GM18517 (cell line): Measurements from ENCODE around the gene NXN.
"Not testable (repeated sequence)": the region's sequence is repeated elsewhere in the genome, so short reads cannot be mapped to it uniquely, and the experiment has no call there.

Experiments used
- ATAC-seq: cut with Tn5 transposase; IDR thresholded peaks from one replicate; pipeline ENCODE4 v1.9.1; 2021; ENCODE audit warnings: mild to moderate bottlenecking, moderate library complexity; ENCODE audit not compliant: unreplicated experiment

NXN gene

DNA sequence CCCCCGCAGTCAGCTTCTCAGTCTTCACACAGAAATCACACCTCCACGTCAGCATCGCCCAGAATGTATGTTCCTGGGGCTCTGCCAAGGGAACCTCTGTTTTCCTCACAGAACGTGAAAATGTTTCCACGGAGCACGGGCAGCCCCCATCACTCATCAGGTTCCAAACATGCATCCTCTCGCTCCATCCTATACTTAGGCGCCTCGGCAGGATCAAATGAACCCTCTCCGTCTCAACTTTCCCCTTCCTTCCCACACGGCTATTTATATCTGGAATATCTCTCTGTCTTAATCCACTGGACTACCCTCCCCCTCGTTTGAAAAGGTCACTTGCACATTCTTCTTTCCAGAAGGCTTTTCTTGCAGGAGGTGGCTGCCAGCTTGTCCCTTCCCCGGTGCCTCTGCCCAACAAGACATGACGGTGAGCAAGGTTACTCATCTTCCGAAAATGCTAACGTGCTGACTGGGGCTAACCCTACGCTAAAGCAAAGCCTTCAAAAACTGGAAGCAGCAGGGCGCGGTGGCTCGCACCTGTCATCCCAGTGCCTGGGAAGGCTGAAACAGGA is 21.6 kb downstream of the NXN start:
- no peak for ATAC-seq

DNA sequence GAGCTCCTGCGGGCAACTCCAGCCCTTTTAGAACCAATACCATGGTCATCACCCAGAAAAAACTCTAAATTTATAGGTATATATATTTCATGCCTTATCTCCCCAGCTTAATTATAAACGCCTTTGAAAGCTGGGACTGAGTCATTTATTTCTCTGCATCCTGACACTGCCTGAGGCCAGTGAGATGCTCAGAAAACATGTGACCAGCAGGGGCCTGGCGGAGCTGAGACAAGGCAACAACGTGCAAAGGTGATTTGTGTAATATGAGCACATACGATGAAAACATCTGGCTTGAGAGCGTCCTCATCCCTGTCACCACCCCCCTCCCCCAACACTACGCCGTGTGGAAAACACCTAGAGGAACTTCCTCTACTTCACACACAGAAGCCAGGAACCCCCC is 22.7 kb downstream of the NXN start:
- no peak for ATAC-seq

DNA sequence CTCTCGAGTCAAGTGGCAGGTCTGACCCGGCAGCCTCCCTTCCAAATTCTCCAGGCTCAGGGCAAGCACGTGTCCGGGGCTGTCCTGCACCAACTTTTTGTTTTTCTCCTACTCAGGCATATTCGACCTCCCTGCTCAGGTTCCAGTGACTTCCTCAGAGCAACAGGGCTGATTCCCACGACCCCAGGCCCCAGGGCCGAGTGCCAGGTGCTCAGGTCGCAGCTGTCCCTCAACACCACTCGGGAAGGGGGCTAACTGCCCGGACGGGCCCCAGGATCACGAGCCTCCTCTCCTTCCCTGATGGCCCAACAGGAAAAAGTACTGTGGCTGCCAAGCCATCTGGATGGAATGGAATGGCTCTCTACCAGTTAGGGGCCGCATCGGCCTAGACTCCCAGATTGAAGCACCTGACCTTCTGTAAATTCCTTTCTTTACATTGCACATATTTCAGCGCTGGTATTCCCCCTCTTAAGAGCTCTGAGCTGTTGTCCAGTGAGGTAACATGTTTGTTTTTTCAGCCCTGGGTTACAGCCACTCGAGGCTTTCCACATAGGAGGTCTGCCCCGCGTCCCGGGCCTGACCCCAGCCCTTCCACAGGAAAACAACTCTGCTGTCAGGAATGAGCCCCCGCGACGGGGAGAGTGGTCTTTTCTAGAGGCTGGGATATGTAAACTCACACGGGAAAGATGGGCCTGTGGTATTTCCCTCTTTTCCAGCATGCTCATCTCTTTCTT is 25.0 kb downstream of the NXN start:
- no peak for ATAC-seq

DNA sequence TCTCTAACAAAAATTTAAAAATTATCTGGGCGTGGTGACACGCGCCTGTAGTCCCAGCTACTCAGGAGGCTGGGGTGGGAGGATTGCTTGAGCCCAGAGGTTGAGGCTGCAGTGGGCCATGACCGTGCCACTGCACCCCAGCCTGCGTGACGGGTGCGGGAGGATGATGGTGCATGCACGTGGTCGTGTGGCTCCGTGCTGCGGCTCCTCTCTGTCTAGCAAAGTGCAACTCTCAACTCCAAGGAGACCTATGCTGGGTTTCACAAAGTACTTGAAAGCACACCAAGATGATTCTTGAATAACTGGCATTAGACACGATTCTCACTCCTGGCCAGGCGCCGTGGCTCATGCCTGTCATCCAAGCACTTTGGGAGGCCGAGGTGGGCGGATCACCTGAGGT is 25.8 kb downstream of the NXN start:
- ATAC-seq = no peak

DNA sequence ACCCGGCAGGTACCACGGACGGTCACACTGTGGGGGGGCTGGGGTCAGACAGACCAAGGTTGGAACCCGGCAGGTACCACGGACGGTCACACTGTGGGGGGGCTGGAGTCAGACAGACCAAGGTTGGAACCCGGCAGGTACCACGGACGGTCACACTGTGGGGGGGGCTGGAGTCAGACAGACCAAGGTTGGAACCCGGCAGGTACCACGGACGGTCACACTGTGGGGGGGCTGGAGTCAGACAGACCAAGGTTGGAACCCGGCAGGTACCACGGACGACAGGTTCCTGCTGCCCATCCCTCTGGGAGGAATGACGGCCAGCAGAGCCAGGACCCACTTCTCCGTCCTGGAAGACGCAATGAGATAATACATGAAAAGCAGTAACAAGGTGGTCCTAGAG is 27.0 kb downstream of the NXN start:
- not testable (repeated sequence) for ATAC-seq

DNA sequence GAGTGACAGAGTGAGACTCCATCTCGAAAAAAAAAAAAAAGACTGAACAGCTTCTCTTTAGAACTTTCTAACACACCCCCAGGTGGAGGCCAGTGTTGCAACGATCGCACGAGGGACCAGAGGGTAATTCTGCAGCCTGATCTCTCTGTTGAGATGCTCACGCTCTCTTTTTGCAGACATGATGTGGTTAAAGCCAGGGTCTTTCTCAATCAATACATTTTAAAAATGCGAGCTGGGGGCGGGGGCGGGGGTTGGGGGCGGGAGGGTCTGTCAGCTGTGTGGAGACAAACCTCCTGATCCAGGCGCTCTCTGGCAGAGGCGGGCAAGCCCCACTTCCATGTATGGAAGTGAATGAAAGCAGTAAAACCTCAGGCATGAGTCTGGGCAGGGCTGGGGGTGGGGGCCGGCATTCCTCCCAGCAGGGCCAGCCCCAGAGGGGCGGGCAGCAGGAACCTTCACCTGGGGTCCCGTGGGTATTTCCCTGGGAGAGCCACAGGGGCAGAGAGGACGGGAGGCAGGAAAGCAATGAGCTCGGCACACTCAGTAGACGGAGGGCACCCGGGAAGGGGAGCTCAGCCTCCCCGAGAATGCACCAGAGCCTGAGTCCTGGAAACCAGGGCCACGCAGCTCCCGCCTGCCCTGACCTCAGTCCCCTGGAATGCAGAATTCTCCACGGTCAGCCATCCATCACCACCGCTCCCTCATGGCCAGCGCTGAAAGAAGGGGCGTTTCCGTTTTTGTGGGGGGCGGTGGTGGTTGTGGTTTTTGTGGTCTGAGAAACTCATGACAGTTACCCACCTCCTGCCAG is 28.0 kb downstream of the NXN start:
- ATAC-seq = no peak

DNA sequence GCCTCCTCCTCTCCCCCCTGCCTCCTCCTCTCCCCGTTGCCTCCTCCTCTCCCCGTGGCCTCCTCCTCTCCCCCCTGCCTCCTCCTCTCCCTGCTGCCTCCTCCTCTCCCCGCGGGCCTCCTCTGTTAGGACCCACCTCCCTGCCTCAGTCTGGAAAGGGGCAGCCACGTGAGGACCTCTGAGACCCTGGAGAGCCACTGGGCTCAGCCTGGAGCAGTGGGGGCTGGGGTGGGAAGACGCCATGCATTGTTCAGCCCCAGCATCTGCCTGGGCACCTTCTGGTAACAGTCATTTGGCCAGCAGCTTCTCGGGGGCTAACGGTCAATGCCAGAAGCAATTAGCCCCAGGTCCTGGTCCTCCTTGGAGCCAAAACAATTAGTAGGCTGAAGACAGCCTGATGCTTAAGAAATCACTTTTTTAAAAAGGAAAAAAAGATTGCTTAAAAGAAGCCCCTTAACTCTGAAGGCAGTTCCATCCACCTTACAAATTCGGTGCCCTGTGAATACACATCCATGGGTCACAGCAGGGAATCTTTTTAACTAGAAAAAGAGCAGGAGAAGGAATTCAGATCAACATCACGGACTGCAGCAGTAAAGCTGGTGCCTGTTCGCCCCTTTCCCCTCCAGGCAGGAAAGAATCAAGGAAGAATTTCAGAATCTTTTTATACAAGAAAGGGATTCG is 29.8 kb downstream of the NXN start:
- ATAC-seq = no peak

DNA sequence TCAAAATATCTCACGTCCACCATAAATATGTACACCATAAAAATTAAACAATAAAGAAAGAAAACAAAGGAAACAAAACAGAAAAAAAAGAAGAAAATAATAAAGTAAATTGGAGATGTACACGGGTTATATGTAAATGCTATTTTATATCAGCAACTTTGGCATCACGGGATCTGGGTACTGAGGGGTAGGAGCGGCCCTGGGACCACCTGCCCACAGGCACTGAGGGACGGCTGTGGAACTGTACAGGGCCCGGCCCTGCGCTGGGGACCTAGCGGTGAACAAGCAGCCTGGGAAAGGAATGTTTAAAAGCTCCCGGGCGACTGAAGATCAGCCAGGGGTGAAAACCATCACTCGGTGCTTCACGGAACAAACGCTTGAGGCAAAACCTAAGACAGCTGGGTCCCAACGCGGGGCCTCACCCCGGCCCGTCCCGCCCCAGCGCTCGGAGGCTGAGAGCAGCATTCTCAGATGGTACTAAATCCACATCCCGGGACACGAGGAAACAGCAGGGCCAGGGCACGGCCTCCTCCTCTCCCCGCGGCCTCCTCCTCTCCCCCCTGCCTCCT is 31.2 kb downstream of the NXN start:
- ATAC-seq = no peak

DNA sequence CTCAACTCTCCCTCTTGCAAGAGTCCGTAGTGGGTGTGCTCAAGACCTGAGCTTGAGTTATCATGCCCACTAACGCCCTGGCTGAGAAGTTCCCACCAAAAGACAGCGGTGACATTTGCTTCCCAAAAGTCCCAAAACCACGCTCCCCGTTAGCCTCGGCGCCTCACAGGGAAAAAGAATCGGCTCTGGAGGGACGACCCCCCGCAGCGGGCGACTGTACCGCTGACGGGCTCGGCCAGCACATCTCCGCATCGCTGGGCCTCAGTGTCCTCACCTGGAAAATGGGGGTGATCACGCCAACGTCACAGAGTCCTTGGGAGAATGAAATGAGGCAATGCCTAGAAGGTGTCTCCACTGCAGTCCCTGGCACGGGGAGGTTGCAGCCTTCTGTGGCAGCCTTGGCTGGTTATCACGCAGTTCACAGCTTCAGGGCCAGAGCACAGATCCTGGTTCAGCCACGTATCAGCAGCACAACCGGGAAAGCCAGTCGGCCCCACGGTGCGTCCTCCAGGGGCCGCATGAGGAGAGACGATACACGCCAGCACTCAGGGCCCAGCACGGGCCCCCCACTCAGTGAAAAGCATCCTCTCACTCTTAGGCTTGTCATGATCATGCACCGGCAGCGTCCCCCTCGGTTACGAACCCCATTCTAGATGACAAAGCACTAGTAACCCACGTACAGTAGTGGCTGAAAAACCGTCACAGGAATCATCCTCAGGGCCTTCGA is 32.9 kb downstream of the NXN start:
- ATAC-seq = no peak

DNA sequence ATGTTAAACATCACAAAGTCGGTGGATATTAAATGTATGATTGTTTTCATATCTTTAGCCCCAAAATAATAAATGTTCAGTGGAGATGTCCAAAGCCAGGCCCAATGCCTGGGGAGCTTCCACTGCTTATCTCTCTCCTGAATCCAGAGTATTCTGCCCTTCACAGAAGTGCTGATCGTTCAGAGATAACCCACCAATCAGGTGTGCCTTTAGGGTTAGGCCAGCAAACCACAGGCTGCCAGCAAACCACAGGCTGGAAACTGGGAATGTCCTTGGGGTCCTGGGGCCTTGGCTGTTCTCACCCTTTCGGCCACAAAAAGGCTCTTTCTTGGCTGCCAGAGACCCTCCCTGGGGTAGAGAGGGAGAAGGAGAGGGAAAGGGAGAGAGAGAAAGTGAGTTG is 33.9 kb downstream of the NXN start:
- no peak for ATAC-seq

DNA sequence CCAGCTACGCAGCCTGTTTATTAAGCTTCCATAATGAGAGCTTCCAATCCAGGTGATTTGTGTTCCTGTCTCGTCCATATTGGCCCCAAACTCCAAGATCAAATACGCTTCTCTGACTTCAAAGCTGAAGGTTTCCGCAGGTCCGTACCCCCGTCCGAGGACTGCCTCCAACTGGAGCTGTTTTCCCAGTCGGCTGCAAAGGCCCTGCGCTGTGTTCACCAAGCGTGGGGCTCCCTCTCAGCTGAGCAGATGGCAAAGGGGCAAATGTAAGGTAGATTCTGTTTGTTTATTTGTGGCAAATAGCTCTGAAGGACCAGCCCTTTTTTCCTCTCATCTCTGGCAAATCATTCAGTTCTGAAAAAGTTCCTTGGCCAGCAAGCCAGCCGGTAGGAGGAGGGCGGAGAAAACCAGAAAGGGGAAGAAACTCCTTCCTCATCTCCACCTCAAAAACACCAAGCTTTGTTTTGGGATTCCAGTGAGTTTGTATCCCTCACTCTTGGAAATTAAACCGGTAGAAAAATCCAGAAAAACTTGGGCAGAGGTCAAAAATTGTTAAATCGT is 35.2 kb downstream of the NXN start:
- no peak for ATAC-seq

DNA sequence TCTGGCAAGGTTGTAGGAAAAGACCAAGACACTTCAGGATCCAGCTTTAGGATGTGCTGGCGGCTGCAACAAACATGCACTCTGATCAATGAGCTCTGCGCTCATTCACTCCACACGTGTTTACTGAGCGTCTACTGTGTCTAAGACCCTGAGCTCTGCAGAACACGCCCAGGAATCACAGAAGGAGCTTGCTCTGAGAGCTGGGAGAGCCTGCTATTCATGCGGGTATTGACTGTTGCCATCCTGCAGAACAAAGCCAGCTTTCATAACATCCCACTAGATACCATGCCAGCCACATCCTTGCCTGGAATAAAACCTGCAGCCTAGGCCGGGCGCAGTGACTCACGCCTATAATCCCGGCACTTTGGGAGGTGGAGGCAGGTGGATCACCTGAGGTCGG is 44.1 kb downstream of the NXN start:
- no peak for ATAC-seq

DNA sequence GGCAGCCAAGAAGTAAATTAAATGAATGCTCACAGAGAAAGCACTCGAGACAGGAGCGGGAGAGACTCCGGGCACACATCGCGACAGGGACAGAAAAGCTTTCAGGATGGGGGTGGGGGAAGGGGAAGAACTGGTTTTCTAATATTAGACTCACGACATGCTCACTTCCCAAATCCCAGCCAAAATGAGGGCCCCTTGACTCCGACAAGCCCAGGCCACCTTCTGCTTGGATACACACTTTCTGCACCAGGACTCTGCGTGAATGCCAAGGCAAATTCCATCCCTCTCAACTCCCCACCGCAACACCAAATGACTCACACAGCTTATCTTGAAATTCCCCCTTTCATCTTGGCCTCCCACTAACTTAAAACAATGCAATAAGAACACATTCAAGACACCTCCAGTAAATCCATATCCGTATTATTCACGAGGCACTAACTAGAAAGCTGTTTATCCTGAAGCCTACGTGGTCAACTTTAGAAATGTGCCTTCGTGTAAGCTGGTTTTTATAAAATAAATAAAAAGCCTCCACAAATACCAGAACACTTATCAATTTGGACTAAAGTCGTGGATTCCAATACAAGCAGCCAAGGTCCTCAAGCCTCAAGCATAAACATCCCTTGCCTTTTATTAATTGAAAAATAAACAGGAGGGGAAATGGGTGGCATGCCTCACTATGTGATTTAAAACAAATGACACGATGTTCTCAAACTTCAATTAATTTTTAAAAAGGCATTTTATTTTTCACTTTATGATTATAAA is 46.1 kb downstream of the NXN start:
- no peak for ATAC-seq

DNA sequence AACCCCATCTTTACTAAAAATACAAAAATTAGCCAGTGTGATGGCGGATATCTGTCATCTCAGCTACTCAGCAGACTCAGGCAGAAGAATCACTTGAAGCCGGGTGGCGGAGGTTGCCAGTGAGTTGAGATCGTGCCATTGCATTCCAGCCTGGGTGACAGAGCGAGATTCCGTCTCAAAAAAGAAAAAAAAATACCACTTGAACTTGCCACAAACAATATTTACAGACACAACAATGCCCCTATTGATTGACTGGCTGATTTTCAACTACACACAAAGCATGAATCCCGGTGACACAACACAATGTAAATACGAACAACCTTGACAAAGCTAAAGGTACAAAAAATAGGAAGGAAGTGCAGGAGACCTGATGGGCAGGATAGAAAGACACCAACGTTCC is 49.3 kb downstream of the NXN start:
- ATAC-seq = no peak

DNA sequence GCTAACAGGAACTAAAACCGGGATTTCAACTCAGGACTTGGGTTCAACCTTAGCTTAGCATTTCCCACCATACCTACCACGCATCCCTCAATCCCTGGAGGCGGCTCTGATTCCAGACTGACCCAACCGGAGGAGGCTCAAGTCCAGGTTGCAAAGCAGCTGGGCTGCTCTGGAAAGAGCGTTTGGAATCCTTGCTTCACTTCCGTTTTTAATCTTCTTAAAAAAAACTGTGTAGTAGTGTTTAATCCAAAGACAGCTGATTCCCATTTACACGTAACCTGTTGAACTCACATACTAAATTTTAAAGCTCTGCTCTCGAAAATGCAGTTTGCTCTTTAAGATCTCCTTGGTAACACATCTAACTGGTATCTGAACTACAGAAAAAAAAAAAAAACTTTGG is 50.0 kb downstream of the NXN start:
- no peak for ATAC-seq

DNA sequence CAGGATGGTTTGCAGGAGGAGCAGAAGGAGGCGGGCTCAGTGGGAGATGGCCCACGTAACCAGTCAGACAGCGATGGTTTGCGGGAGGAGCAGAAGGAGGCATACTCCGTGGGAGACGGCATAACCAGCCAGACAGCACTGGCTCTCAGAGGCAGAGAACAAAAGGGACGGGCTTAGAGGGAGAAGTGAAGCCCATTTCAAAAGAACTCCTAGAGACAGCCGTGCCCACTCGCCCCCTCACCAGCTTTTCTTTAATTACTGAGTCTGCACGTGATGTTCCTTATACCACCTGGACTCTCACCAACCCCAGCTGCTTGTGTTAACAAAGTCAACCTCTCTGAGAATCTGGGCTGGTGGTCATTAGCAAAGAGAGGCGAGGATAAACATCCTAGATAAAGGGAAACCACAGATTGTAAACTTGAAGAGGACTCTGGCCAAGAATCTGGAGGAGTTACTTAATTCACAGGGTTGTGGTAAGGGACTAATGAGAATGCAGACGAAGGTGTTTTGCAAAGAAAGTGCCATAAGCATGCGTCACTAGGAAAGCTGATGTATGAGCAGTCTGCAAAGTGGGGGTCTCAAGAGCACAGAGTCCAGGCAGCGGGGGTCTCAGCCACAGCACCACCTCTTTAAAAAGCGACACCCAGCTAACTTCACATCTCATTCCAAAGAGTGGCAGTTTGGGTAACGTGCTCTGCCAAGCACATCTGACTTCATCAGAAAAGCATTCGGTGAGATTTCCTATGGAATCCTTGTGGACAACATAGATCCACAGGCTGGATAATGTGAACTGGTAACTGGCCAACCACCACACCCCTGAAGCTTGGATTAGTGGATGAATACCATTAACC is 51.7 kb downstream of the NXN start:
- ATAC-seq = no peak

DNA sequence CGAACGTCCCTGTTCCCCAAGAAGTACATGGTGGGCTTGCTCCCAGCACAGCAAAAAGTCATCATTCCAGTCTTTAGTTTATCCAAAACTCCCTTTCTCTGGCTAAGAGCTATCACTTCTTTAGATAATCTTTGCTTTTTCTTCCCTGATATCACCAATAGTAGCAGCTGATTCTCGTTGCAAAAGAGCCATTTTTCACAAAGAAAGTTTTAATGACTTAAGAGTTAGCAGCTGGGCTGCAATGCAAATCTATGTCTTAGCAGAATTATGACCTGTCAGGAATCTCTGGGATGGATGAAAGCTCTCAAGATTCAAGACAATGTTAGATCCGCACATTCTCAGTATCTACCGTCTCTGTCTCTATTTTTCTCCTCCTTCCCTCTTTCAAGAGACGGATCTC is 53.8 kb downstream of the NXN start:
- no peak for ATAC-seq

DNA sequence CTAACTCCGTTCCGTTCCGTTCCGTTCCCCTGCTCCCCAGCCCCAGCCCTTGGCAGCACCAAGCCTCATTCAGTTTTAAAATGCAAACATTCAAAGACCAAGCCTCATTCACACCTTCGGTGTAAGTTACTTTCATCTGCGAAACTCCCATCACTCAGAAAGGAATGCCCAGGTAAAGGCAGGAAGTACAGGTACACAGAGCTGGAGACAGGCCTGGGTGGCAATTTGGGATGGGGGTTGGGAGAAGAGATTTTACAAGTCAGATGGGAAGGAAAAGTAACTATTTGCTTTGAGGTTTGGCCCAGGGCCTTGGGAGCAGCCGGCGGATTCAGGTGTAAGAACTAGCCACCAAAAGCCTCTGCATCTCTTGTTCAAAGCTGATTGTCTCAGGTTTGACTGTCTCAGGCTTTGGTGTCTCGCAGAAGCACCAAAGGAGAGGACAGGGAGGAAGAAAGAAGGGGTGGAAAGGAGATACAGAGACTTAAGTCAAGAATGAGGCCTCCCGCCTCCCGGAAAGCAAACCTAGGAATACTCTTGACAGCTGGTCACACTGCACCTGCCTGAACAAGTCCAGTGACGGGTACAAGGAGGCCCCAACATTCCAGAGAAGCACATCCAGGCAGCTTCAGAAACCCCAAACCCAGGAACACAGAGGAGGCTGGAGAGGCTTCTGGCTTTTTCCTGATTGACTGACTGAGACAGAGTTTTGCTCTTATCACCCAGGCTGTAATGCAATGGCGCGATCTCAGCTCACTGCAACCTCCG is 54.7 kb downstream of the NXN start:
- ATAC-seq = no peak
